Keratinocyte (primary cell): Measurements from ENCODE around the gene KLHL1. TPM values are rescaled to one million over a fixed set of nuclear protein-coding genes. Genes with fewer than 3 reads are reported as not detected.

Experiments
- DNase-seq: peaks from one replicate; pipeline ENCODE4 v3.0.0-alpha.2; 2011; ENCODE audit warnings: low read depth, missing footprints, low spot score
- FAIRE-seq: peaks from 2 replicates; lab custom pipeline; 2011; peaks lifted over from hg19 to GRCh38; lab: Jason Lieb, UNC
- H2AFZ ChIP-seq: 2 replicates; pipeline ENCODE4 v1.6.0; 2012; ENCODE audit warnings: low read length, control low read depth, inconsistent platforms; ENCODE audit not compliant: control insufficient read depth
- H3K27ac ChIP-seq: 2 replicates; pipeline ENCODE4 v1.5.1; 2011; ENCODE audit warnings: low read length; ENCODE audit not compliant: control insufficient read depth, insufficient read depth
- H3K27me3 ChIP-seq: 3 replicates; pipeline ENCODE4 v1.6.0; 2011; ENCODE audit warnings: low read length; ENCODE audit not compliant: control insufficient read depth, insufficient read depth; ENCODE audit errors: extremely low read depth
- H3K36me3 ChIP-seq, 2 experiments: 2 replicates in 1 of 2; 3 replicates in 1 of 2; pipeline ENCODE4 v1.5.1; 2011; ENCODE audit warnings: low read length in 2 of 2, mild to moderate bottlenecking in 1 of 2; ENCODE audit not compliant: control insufficient read depth in 2 of 2, insufficient read depth in 2 of 2; ENCODE audit errors: extremely low read depth in 1 of 2
- H3K4me1 ChIP-seq: 3 replicates; pipeline ENCODE4 v1.5.1; 2011; ENCODE audit warnings: low read length; ENCODE audit not compliant: control insufficient read depth, insufficient read depth; ENCODE audit errors: extremely low read depth
- H3K4me2 ChIP-seq: 3 replicates; pipeline ENCODE4 v1.6.0; 2011; ENCODE audit warnings: low read depth, low read length; ENCODE audit not compliant: control insufficient read depth, insufficient read depth; ENCODE audit errors: extremely low read depth
- H3K4me3 ChIP-seq, 3 experiments: fragments of 200-600 bp in 1 of 3; sonication (generic) in 1 of 3; 2 replicates in 2 of 3; 3 replicates in 1 of 3; pipeline ENCODE4 v1.5.1; 2011 to 2016; ENCODE audit warnings: low read length in 3 of 3, mild to moderate bottlenecking in 3 of 3, control low read depth in 2 of 3, inconsistent platforms in 1 of 3, low read depth in 1 of 3, mixed read lengths in 1 of 3, mixed run types in 1 of 3, moderate library complexity in 1 of 3; ENCODE audit not compliant: control insufficient read depth in 2 of 3, insufficient read depth in 2 of 3; ENCODE audit errors: extremely low read depth in 1 of 3
- H3K79me2 ChIP-seq: 2 replicates; pipeline ENCODE4 v1.6.0; 2012; ENCODE audit warnings: low read length; ENCODE audit not compliant: control insufficient read depth, insufficient read depth
- H3K9ac ChIP-seq: 3 replicates; pipeline ENCODE4 v1.6.0; 2011; ENCODE audit warnings: low read length; ENCODE audit not compliant: control insufficient read depth, insufficient read depth; ENCODE audit errors: extremely low read depth
- H3K9me1 ChIP-seq: 3 replicates; pipeline ENCODE4 v1.6.0; 2011; ENCODE audit warnings: low read length; ENCODE audit not compliant: control insufficient read depth, insufficient read depth; ENCODE audit errors: extremely low read depth
- H3K9me3 ChIP-seq: 2 replicates; pipeline ENCODE4 v1.5.1; 2012; ENCODE audit warnings: low read depth, low read length; ENCODE audit not compliant: control insufficient read depth
- H4K20me1 ChIP-seq: 3 replicates; pipeline ENCODE4 v1.6.0; 2011; ENCODE audit warnings: low read length; ENCODE audit not compliant: control insufficient read depth, insufficient read depth; ENCODE audit errors: extremely low read depth
- EZH2 ChIP-seq: IDR thresholded peaks from one replicate; pipeline ENCODE4 v1.6.1; 2012; ENCODE audit warnings: inconsistent platforms, mild to moderate bottlenecking, low read length, moderate library complexity
- dilution Hi-C: fragments of 300-500 bp; cut with MboI; formaldehyde crosslinking; loops from one replicate; pipeline ENCODE4 v1.7.0; 2020; ENCODE audit warnings: low sequenced_read_pairs; ENCODE audit not compliant: extremely low pct_ligation_motif_present
- polyA plus RNA-seq, 5 experiments: library from polyadenylated mRNA; depleted of rRNA in 3 of 5; stranded (reverse) in 3 of 5; stranded (forward) in 1 of 5; unstranded in 1 of 5; fragments of >200 nt; gene quantifications; 1 replicate in 1 of 5; 2 replicates in 3 of 5; 3 replicates in 1 of 5; pipeline versions ENCODE4 v1.2.1 to v1.2.3, GENCODE V29; 2011 to 2012; ENCODE audit warnings: missing spikeins in 2 of 5, low read depth in 1 of 5, low replicate concordance in 1 of 5
- TF ChIP-seq, protein P1 (sequence below), 3 experiments: IDR thresholded peaks in 1 of 3; conservative IDR thresholded peaks in 1 of 3; optimal IDR thresholded peaks in 1 of 3; 2 replicates in 2 of 3; 3 replicates in 1 of 3; pipeline versions ENCODE3 to v1.5.1; 2011; ENCODE audit warnings: low read length in 3 of 3, mild to moderate bottlenecking in 3 of 3, moderate library complexity in 2 of 3, control low read depth in 1 of 3, inconsistent platforms in 1 of 3; ENCODE audit not compliant: insufficient read depth in 2 of 3; ENCODE audit errors: extremely low read depth in 1 of 3

Gene KLHL1
- polyA plus RNA-seq, 1 donor (not counting 4 experiments of a cell fraction or from before 2014, with no cell fraction given), result not detected

DNA sequence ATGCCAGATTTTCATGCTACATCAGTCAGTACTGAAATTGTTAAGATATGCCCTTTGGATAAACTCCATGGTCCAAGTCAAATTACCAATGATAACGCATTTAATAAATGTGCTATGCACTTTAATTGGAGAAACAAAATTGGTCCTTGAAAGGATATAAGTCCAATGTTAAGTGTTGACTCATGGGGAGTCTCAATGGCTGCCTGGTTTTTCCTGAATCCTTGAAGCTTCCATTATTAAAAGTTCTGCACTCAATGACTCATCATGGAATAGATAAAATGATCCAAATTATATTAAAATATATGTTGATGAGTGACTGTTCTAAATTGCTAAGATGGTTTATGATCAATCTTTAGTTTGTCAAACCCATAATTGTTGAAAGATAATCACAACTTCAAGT lies 346.7 kb downstream of the KLHL1 start:
- Histone ChIP-seq H3K27me3 (no peaks in the 10 kb centered on the region), H4K20me1 (no peaks in the 10 kb centered on the region), H3K27ac (no peak overlapping the region), H2AFZ (no peak overlapping the region), H3K9me1 (no peaks in the 10 kb centered on the region), H3K4me3 (no peak overlapping the region), H3K9ac (no peak overlapping the region), H3K4me1 (no peaks in the 10 kb centered on the region), H3K79me2 (no peaks in the 10 kb centered on the region), H3K4me2 (no peak overlapping the region), H3K36me3 (no peaks in the 10 kb centered on the region), H3K9me3 (peaks cover 2% of the 10 kb centered on the region)
- DNase-seq (no peak), FAIRE-seq (no peak)
- dilution Hi-C loops, result no loop called here
- TF ChIP-seq, protein P1, sequence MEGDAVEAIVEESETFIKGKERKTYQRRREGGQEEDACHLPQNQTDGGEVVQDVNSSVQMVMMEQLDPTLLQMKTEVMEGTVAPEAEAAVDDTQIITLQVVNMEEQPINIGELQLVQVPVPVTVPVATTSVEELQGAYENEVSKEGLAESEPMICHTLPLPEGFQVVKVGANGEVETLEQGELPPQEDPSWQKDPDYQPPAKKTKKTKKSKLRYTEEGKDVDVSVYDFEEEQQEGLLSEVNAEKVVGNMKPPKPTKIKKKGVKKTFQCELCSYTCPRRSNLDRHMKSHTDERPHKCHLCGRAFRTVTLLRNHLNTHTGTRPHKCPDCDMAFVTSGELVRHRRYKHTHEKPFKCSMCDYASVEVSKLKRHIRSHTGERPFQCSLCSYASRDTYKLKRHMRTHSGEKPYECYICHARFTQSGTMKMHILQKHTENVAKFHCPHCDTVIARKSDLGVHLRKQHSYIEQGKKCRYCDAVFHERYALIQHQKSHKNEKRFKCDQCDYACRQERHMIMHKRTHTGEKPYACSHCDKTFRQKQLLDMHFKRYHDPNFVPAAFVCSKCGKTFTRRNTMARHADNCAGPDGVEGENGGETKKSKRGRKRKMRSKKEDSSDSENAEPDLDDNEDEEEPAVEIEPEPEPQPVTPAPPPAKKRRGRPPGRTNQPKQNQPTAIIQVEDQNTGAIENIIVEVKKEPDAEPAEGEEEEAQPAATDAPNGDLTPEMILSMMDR (optimal IDR thresholded peaks at IDR 0.05 in 1 of 3, IDR thresholded peaks at IDR 0.05 in 1 of 3, conservative IDR thresholded peaks at IDR 0.05 in 1 of 3; ENCODE audit: extremely low read depth in 1 of 3, insufficient read depth in 2 of 3, low read length in 3 of 3), result no peak
- no peak for TF ChIP-seq EZH2

DNA sequence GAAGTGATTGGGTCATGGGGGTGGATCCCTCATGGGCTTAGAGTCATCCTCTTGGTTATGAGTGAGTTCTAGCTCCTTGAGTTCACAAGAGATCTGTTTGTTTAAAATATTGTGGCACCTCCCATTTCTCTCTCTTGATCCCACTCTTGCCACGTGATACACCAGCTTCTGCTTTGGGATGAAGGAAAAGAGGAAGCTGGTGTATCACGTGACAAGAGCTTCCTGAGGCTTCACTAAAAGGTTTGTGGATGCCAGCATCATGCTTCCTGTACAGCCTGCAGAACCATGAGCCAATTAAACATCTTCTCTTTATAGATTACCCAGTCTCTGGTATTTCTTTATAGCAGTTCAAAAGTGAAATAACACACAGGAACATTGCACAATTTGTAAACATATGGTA lies 353.2 kb downstream of the KLHL1 start:
- Histone ChIP-seq H3K36me3 (no peaks in the 10 kb centered on the region), H3K4me3 (no peak overlapping the region), H3K4me1 (no peaks in the 10 kb centered on the region), H2AFZ (no peak overlapping the region), H3K9ac (no peak overlapping the region), H3K4me2 (no peak overlapping the region), H3K27ac (no peak overlapping the region), H3K9me1 (no peaks in the 10 kb centered on the region), H4K20me1 (no peaks in the 10 kb centered on the region), H3K79me2 (no peaks in the 10 kb centered on the region), H3K9me3 (peaks cover 2% of the 10 kb centered on the region), H3K27me3 (no peaks in the 10 kb centered on the region)
- dilution Hi-C loops, result no loop called here
- no peak for FAIRE-seq
- TF ChIP-seq, protein P1 (optimal IDR thresholded peaks at IDR 0.05 in 1 of 3, IDR thresholded peaks at IDR 0.05 in 1 of 3, conservative IDR thresholded peaks at IDR 0.05 in 1 of 3; ENCODE audit: extremely low read depth in 1 of 3, insufficient read depth in 2 of 3, low read length in 3 of 3), result no peak
- TF ChIP-seq EZH2, result no peak
- DNase-seq, result no peak
